Endometrium (tissue), 2 donors: ENCODE measurements around the gene HAS3.

ENCODE experiments used
- FAIRE-seq: peaks from 2 replicates; lab custom pipeline; 2012; peaks lifted over from hg19 to GRCh38; lab: Jason Lieb, UNC
- donor health status: control.
- donor health status: control.

The HAS3 gene

GRCh38 chr16:69093974-69094373, 11.5 kb upstream of the HAS3 start:
- FAIRE-seq: no peak

- no peak for FAIRE-seq
These were observed 11.0 kb upstream of the HAS3 start for GRCh38 chr16:69094501-69094900.

DNA sequence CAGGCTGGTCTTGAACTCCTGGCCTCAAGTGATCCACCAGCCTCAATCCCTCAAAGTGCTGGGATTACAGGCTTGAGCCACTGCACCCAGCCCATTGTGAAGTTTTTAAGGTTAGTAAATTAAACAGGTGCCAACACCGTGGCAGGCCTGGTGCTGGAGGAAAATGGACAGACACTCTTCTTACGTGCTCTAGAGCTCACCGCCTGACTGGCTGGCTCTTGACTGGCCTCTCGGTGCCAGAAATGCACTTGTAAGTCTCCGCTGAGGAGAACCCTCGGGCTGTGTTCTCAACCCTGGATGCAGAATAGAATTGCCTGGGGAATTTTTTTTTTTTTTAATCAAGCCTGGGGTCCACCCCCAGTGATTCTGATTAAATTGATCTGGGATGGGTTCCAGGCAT, 10.3 kb upstream of the HAS3 start:
- FAIRE-seq: no peak

- no peak for FAIRE-seq
These were observed 5.3 kb upstream of the HAS3 start for GRCh38 chr16:69100071-69100691.

- no peak for FAIRE-seq
These were observed 1.2 kb downstream of the HAS3 start for GRCh38 chr16:69106491-69107315.

DNA sequence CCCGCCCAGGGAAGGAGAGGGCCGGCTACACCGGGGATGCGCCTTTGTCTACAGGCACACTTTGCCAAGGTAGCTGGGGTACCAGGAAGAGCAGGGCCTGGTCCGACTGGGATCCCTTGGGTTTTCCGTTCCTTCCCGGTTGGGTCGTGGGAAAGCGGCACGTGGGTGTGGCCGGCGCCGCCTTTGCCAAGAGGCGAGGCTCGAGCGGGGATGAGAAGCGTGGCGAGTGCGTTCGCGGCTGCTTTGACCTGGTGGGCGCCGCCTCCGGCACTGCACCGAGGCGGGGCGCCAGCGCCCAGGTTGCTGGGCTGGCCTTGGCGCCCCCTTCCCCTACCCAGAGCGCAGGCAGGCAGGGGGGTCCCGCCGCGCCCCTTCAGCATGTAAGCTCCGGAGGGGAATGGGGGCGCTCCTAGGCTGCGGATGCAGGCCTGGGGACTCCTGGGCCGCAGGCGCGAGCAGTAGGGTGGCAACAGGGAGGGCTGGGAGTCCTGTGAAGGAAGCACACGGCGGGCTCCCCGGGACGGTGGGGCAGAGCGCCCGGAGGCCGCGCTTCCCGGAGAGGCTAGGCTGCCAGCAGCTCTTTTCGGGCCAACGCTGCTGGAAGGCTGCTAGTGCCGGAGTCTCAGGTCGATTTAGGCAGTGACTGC, 2.0 kb downstream of the HAS3 start:
- FAIRE-seq: no peak

DNA sequence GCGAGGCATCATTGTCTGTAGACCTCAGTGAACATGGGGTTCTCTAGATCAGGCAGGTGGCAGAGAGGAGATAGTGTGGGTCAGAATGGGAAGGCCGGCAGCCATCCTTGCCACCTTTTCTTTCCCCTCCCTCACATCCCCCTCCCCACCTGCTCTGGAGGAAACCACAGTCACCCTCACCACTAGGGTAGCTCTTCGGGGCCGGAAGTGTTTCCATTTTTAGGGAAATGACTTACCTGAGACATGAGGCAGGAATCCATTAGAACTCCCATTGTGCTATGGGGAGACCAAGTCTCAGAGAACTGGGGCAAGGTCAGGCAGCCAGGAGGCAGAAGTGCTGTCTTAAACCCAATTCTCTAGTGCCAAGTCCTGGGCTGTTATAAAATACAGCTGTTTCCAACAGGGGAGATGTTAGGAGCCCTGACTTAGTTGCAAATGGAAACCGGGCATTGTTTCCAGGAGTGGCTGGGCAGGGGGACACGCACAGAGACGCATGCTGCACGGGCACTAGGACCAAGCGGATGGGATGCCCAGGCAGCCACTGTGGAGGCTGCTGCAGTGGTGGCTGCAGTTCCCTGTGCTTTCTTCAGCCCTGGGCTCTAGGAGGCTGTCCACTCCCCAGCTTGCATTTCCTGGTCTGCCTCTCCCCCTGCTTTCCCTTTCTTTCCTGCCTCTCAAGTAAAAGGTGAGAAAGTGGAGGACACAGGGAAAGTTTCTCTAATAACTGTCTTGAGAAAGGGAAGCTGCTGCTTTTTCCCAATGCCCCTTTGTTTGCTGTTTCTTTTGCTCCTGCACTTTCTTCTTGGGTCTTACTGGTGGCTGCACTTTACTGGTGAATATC, 2.8 kb downstream of the HAS3 start:
- no peak for FAIRE-seq

DNA sequence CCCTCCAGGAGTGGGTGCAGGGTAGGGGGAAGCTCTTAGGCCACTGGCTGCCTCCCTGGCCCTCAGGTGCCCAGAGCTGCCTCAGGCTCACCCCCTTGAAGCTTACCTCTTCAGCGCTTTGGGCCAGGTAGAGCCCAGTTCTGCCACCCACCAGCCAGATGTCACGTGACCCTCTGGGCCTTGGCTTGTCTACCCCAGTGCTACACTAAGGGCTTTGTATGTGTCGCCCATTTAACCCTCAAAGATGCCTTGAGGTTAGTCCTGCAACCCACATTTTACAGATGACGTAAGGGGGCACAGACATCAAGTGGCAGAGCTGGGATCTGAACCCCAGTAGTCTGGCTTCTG, 3.4 kb downstream of the HAS3 start:
- no peak for FAIRE-seq

- FAIRE-seq: no peak
These were observed 4.2 kb downstream of the HAS3 start for GRCh38 chr16:69109486-69110270.

DNA sequence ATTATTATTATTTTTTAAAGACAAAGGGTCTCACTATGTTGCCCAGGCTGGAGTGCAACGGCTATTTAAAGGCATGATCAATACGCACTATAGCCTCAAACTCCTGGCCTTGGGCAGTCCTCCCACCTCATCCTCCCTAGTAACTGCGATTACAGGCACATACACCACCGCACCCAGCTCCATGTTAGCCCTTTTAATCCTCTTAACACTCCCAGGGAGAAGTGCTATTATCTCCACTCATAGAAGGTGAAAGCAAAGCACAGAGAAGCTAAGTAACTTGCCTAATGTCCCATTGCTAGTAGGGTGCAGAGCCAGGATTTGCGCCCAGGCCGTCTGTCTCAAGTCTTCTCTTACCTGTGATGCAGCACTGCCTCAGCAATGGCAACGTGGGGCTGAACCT, 5.0 kb downstream of the HAS3 start:
- no peak for FAIRE-seq

DNA sequence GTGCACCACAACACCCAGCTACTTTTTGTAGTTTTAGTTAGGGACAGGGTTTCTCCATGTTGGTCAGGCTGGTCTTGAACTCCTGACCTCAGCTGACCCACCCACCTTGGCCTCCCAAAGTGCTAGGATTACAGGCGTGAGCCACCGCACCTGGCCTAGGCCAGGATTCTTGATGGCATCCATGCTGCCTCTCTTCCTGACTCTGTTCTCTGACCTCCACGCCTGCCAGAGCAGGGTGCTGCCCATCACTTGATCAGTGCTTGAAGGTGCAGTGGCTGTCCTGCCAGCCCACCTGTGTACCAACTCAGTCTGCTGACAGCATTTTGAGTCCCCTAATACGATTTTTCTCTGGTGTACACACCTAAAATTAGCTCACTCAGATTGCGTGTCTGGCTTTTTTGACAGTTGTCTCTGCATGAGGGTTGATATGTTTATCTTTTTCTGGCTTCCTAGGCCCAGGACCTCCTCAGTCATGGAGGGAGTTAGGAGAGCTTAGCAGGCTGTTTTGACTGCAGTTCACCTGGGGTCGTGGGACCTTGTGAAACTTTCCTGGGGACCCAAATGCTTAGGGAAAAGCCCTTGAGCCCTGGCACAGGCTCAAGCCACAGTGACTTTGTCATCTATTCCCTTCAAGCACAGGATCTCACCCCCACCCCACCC, 5.9 kb downstream of the HAS3 start:
- FAIRE-seq: no peak

DNA sequence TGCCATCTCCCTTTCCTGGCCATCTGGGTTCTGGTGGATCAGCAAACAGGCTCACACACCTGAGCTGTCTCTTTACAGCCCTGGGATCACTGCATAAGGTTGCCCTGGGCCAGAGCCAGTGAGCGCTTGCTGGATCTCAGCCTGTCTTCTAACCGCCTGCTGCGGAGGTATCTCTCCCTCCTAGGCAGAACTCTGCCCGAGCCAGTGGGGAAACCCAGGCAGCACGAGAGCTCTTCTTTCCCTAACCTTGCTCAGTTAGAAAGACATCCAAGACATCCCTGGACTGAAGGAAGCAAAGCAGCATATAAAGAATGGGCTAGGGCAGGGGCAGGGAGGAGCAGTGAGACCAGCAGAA, 6.4 kb downstream of the HAS3 start:
- no peak for FAIRE-seq

GRCh38 chr16:69112285-69113129, 7.1 kb downstream of the HAS3 start:
- no peak for FAIRE-seq

DNA sequence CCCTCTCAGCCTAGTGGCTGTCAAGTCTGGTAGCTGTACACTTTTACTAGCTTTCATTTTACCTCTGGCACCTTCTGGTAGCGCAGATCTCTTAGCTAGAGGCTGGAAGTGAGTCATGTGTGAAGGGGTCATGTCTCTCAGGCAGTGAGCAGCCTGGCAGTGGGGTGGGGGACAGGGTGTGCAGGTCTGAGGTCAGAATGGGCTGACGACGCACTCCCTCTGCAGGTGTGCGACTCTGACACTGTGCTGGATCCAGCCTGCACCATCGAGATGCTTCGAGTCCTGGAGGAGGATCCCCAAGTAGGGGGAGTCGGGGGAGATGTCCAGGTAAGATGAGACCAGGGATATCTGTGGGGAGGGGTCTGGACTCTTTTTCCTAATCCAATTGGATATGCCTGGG, 7.8 kb downstream of the HAS3 start:
- no peak for FAIRE-seq

- FAIRE-seq: no peak
These were observed 9.0 kb downstream of the HAS3 start for GRCh38 chr16:69114346-69114975.

DNA sequence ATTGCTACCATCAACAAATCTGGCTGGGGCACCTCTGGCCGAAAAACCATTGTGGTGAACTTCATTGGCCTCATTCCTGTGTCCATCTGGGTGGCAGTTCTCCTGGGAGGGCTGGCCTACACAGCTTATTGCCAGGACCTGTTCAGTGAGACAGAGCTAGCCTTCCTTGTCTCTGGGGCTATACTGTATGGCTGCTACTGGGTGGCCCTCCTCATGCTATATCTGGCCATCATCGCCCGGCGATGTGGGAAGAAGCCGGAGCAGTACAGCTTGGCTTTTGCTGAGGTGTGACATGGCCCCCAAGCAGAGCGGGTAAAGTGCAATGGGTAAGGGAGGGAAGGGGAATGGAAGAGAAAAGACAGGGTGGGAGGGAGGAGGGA, 9.5 kb downstream of the HAS3 start:
- FAIRE-seq: no peak

DNA sequence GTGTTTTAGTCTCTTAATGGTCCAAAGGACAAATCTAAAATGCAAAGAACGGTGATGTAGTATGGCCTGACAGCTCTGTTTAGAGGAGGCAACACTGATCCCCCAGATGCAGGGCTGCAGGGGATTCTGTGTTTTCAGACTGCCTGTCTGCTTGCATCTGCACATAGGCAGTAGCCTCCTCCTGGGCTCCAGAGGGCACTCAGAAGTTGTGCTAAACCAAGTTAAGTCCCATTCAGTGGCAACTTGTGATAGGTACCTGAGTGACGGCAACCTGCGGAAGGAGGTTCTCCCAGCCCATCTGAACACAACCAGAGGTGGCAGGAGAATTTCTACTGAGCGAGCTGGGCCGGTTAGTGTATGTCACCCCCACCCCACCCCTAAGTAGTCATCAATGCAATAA, 9.9 kb downstream of the HAS3 start:
- no peak for FAIRE-seq

DNA sequence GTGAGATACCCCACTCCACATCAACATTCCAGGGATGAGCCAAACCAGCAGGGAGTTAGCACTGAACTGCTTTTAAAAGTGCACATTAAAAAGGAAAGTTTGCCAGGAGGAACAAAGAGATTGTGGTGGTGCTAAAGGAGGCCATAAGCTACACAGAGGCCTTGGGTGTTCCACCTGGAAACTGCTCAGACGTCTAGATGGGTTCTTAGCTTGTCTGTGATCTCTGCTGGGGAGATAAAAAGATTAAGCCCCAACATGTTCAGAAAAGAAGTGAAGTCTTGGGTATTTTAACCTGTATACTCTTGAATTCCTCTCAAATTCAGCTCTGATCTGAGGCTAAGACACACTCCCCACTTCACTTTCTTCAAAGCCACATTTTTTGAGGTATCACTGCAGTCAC, 10.4 kb downstream of the HAS3 start:
- no peak for FAIRE-seq

- no peak for FAIRE-seq
These were observed 10.9 kb downstream of the HAS3 start for GRCh38 chr16:69116256-69116875.

- FAIRE-seq: no peak
These were observed 11.5 kb downstream of the HAS3 start for GRCh38 chr16:69116906-69117305.
